Measurements from ENCODE around the gene HINT2. TPM values are rescaled to one million over a fixed set of nuclear protein-coding genes. Genes with fewer than 3 reads are reported as not detected.

Gene HINT2
- total RNA-seq, 1 experiment from 2014 or later, result 51.5 TPM

DNA sequence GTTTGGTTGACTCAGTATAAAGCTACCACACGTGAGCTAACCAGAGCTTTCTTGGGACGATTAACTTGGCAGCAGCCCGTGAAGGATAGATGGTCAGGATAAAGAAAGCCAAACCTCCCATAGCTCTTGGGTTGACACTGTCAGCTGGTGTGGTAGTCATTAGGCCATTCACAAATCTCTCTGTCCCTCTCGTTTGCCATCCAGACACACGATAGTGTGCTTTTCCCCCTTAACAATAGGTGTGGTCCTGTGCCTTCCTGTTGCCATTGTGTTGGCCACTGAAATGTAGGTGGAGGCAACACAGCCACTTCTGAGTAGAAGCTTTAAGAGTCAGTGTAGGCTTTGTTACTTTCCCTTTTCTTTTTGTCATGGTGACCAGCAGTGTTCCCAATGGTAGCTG is 43.6 kb upstream of the HINT2 start:
- ChIA-PET CTCF (no interaction called here), POLR2A (ENCODE audit: low non-redundant PET) (no interaction called here)
- H3K9me3 ChIP-seq (ENCODE audit: low read depth, low read length, poor library complexity, severe bottlenecking), result no peaks in the 10 kb centered on the region
- no peak for DNase-seq (ENCODE audit: low spot score)
- no peaks in the 10 kb centered on the region for H3K4me1 ChIP-seq (ENCODE audit: insufficient read depth, low read length, poor library complexity, severe bottlenecking)
- H3K27me3 ChIP-seq (replicated peaks; ENCODE audit: insufficient read depth, low read depth, low read length, poor library complexity), result no peaks in the 10 kb centered on the region
- no peaks in the 10 kb centered on the region for H3K36me3 ChIP-seq (ENCODE audit: insufficient read depth, low read length, poor library complexity, severe bottlenecking)
- TF ChIP-seq, protein P1, sequence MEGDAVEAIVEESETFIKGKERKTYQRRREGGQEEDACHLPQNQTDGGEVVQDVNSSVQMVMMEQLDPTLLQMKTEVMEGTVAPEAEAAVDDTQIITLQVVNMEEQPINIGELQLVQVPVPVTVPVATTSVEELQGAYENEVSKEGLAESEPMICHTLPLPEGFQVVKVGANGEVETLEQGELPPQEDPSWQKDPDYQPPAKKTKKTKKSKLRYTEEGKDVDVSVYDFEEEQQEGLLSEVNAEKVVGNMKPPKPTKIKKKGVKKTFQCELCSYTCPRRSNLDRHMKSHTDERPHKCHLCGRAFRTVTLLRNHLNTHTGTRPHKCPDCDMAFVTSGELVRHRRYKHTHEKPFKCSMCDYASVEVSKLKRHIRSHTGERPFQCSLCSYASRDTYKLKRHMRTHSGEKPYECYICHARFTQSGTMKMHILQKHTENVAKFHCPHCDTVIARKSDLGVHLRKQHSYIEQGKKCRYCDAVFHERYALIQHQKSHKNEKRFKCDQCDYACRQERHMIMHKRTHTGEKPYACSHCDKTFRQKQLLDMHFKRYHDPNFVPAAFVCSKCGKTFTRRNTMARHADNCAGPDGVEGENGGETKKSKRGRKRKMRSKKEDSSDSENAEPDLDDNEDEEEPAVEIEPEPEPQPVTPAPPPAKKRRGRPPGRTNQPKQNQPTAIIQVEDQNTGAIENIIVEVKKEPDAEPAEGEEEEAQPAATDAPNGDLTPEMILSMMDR (conservative IDR thresholded peaks at IDR 0.05; ENCODE audit: low read depth, low read length), result no peak
- no peak for TF ChIP-seq EZH2 (IDR thresholded peaks at IDR 0.05; ENCODE audit: borderline replicate concordance, low read depth, low read length, poor library complexity, severe bottlenecking)
- no peak overlapping the region for H3K4me3 ChIP-seq (ENCODE audit: low read depth, low read length, poor library complexity, severe bottlenecking)
- H3K27ac ChIP-seq (ENCODE audit: low read depth, low read length, poor library complexity, severe bottlenecking), result no peak overlapping the region
- intact Hi-C loops (cut with micrococcal nuclease; ENCODE audit: unreplicated experiment), result no loop called here
- BruUV-seq (replicated peaks), result no TSS peak

DNA sequence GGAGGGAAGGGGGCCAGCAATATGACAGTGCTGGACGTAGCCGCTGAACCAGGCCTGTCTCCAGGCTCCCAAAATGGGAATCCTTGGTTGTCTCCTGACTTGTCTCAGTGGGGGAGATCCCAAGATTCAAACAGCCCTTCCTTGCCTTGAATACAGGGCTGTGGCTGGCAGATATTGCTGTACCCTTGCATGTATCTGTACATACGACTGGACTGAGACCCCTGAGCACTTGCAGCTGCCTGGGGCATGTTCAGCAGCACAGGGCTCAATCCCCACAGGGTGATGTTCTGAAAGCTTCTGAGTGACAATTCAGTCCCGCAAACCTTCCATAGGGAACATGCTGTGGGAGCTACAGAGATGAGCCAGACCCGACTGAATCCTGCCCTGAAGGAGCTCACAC is 42.0 kb upstream of the HINT2 start:
- ChIA-PET POLR2A (ENCODE audit: low non-redundant PET) (no interaction called here), CTCF (interaction anchor here (0.6 kb wide), 1 partner anchor 26 kb away, joined by 3 read pairs; no protein-coding TSS in a partner anchor)
- no peak for TF ChIP-seq EZH2 (IDR thresholded peaks at IDR 0.05; ENCODE audit: borderline replicate concordance, low read depth, low read length, poor library complexity, severe bottlenecking)
- TF ChIP-seq, protein P1 (conservative IDR thresholded peaks at IDR 0.05; ENCODE audit: low read depth, low read length), result no peak
- intact Hi-C loops (cut with micrococcal nuclease; ENCODE audit: unreplicated experiment), result no loop called here
- no peaks in the 10 kb centered on the region for H3K27me3 ChIP-seq (replicated peaks; ENCODE audit: insufficient read depth, low read depth, low read length, poor library complexity)
- no peaks in the 10 kb centered on the region for H3K9me3 ChIP-seq (ENCODE audit: low read depth, low read length, poor library complexity, severe bottlenecking)
- no peak for DNase-seq (ENCODE audit: low spot score)
- H3K36me3 ChIP-seq (ENCODE audit: insufficient read depth, low read length, poor library complexity, severe bottlenecking), result no peaks in the 10 kb centered on the region
- H3K4me3 ChIP-seq (ENCODE audit: low read depth, low read length, poor library complexity, severe bottlenecking), result no peak overlapping the region
- H3K27ac ChIP-seq (ENCODE audit: low read depth, low read length, poor library complexity, severe bottlenecking), result no peak overlapping the region
- H3K4me1 ChIP-seq (ENCODE audit: insufficient read depth, low read length, poor library complexity, severe bottlenecking), result no peaks in the 10 kb centered on the region
- no TSS peak for BruUV-seq (replicated peaks)

DNA sequence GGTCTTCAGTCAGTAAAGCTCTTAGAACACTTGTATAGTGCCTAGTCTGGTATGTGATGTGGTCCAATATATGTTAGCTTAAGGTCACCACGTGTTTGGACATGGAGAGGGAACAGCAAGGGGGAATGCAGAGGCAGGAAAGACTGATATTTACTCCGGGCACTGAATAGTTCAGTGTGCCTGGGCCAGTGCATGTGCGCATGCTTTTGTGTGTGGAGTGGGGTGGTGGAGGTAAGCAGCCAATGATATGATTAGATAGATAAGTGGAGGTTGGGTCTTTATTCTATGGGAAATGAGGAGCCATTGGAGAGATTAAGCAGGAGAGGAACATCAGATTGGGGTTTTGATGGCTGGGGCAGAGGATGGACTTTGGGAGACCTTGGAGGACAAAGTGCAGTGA is 41.4 kb upstream of the HINT2 start:
- H3K27me3 ChIP-seq (replicated peaks; ENCODE audit: insufficient read depth, low read depth, low read length, poor library complexity), result no peaks in the 10 kb centered on the region
- BruUV-seq (replicated peaks), result no TSS peak
- TF ChIP-seq, protein P1 (conservative IDR thresholded peaks at IDR 0.05; ENCODE audit: low read depth, low read length), result no peak
- intact Hi-C loops (cut with micrococcal nuclease; ENCODE audit: unreplicated experiment), result no loop called here
- H3K27ac ChIP-seq (ENCODE audit: low read depth, low read length, poor library complexity, severe bottlenecking), result no peak overlapping the region
- DNase-seq (ENCODE audit: low spot score), result no peak
- POLR2A ChIA-PET (ENCODE audit: low non-redundant PET), result no interaction called here
- no peaks in the 10 kb centered on the region for H3K4me1 ChIP-seq (ENCODE audit: insufficient read depth, low read length, poor library complexity, severe bottlenecking)
- H3K4me3 ChIP-seq (ENCODE audit: low read depth, low read length, poor library complexity, severe bottlenecking), result no peak overlapping the region
- H3K9me3 ChIP-seq (ENCODE audit: low read depth, low read length, poor library complexity, severe bottlenecking), result no peaks in the 10 kb centered on the region
- CTCF ChIA-PET, result no interaction called here
- H3K36me3 ChIP-seq (ENCODE audit: insufficient read depth, low read length, poor library complexity, severe bottlenecking), result no peaks in the 10 kb centered on the region

Data from A673 (cell line).